ENCODE measurements around the gene ZNF646. TPM values are rescaled to one million over a fixed set of nuclear protein-coding genes. Genes with fewer than 3 reads are reported as not detected.
A peak's percentile ranks its signal among the peaks of the same experiment; 100 is the strongest.

Gene ZNF646
- polyA plus RNA-seq (6.7 and 8.5 TPM in 2 replicates), polyA minus RNA-seq (43.8 and 53.1 TPM in 2 replicates)

GRCh38 chr16:31073970-31074813, at the start of gene ZNF646, which contains the start of gene ZNF668:
Gene ZNF646, plus strand, starts transcription at chr16:31074422. Its CDS starts 1,903 bp downstream, at chr16:31076325.
Gene ZNF668, minus strand, starts transcription at chr16:31074240. Its CDS starts 9,781 bp downstream, at chr16:31064459.
- H3K27ac ChIP-seq (ENCODE audit: low read length), result peak within 1 kb of the TSS; percentile 95
- peak within 1 kb of the TSS; percentile 77 for H3K4me3 ChIP-seq (ENCODE audit: low read length)
- peaks cover 46% of the 10 kb centered on the region for H3K79me2 ChIP-seq (replicated peaks; ENCODE audit: insufficient read depth, low read length)
- no peaks in the 10 kb centered on the region for H3F3A ChIP-seq (ENCODE audit: insufficient read depth, low read length, poor library complexity, severe bottlenecking)
- no peaks in the 10 kb centered on the region for H3K9me2 ChIP-seq (ENCODE audit: insufficient read depth, low read length)
- no peaks in the 10 kb centered on the region for H4K20me1 ChIP-seq (ENCODE audit: insufficient read depth)
- H3K9ac ChIP-seq (ENCODE audit: low read length), result peak within 1 kb of the TSS; percentile 96
- peak; percentile 93 for TF ChIP-seq POLR2AphosphoS5 (IDR thresholded peaks at IDR 0.05)
- peak; percentile 59 for TF ChIP-seq TAF1 (IDR thresholded peaks at IDR 0.05; ENCODE audit: low read depth)
- peak; percentile 48 for TF ChIP-seq RAD21 (conservative IDR thresholded peaks at IDR 0.05)
- peak; percentile 42 for TF ChIP-seq CTCF (IDR thresholded peaks at IDR 0.05; ENCODE audit: poor library complexity, severe bottlenecking)
- peak; percentile 78 for TF ChIP-seq MXI1 (conservative IDR thresholded peaks at IDR 0.05; ENCODE audit: poor library complexity, severe bottlenecking)
- peak; percentile 48 for TF ChIP-seq SMC3 (conservative IDR thresholded peaks at IDR 0.05; ENCODE audit: poor library complexity)
- TF ChIP-seq REST (IDR thresholded peaks at IDR 0.05; ENCODE audit: borderline replicate concordance), result peak; percentile 88
- TF ChIP-seq EP300 (conservative IDR thresholded peaks at IDR 0.05; ENCODE audit: poor library complexity, severe bottlenecking), result peak; percentile 70
- no peak for TF ChIP-seq EZH2 (IDR thresholded peaks at IDR 0.05; ENCODE audit: borderline replicate concordance, insufficient read depth, low read length, poor library complexity, severe bottlenecking)
- peak within 1 kb of the TSS; percentile 87 for H2AFZ ChIP-seq (ENCODE audit: low read depth, low read length)
- no peaks in the 10 kb centered on the region for H3K27me3 ChIP-seq (ENCODE audit: insufficient read depth, low read depth, low read length)
- H3K9me3 ChIP-seq (ENCODE audit: low read length), result no peaks in the 10 kb centered on the region
- peak within 1 kb of the TSS; percentile 97 for H3K4me2 ChIP-seq (ENCODE audit: low read length)
- peaks cover 6% of the 10 kb centered on the region for H3K36me3 ChIP-seq (ENCODE audit: insufficient read depth, low read length)

GRCh38 chr16:31025339-31025738, 48.9 kb upstream of the ZNF646 start:
- no peaks in the 10 kb centered on the region for H3F3A ChIP-seq (ENCODE audit: insufficient read depth, low read length, poor library complexity, severe bottlenecking)

More at GRCh38 chr16:31025339-31025738, 48.9 kb upstream of the ZNF646 start:
- Histone ChIP-seq H2AFZ (ENCODE audit: low read depth, low read length) (no peak overlapping the region), H3K36me3 (ENCODE audit: insufficient read depth, low read length) (no peaks in the 10 kb centered on the region), H3K9me2 (ENCODE audit: insufficient read depth, low read length) (no peaks in the 10 kb centered on the region), H3K9me3 (ENCODE audit: low read length) (no peaks in the 10 kb centered on the region), H3K27me3 (ENCODE audit: insufficient read depth, low read depth, low read length) (no peaks in the 10 kb centered on the region), H3K27ac (ENCODE audit: low read length) (no peak overlapping the region), H3K9ac (ENCODE audit: low read length) (no peak overlapping the region), H3K4me3 (ENCODE audit: low read length) (no peak overlapping the region), H3K4me2 (ENCODE audit: low read length) (no peak overlapping the region), H3K79me2 (replicated peaks; ENCODE audit: insufficient read depth, low read length) (no peaks in the 10 kb centered on the region), H4K20me1 (ENCODE audit: insufficient read depth) (no peaks in the 10 kb centered on the region)
- TF ChIP-seq REST (IDR thresholded peaks at IDR 0.05; ENCODE audit: borderline replicate concordance) (no peak), EP300 (conservative IDR thresholded peaks at IDR 0.05; ENCODE audit: poor library complexity, severe bottlenecking) (no peak), EZH2 (IDR thresholded peaks at IDR 0.05; ENCODE audit: borderline replicate concordance, insufficient read depth, low read length, poor library complexity, severe bottlenecking) (no peak), POLR2AphosphoS5 (IDR thresholded peaks at IDR 0.05) (no peak), MXI1 (conservative IDR thresholded peaks at IDR 0.05; ENCODE audit: poor library complexity, severe bottlenecking) (no peak), RAD21 (conservative IDR thresholded peaks at IDR 0.05) (no peak), CTCF (IDR thresholded peaks at IDR 0.05; ENCODE audit: poor library complexity, severe bottlenecking) (no peak), TAF1 (IDR thresholded peaks at IDR 0.05; ENCODE audit: low read depth) (no peak), SMC3 (conservative IDR thresholded peaks at IDR 0.05; ENCODE audit: poor library complexity) (no peak)
